Endothelial cell of umbilical vein (primary cell): Measurements from ENCODE around the gene TNRC6A.

Source experiments
- EZH2 ChIP-seq: IDR thresholded peaks from 2 replicates; pipeline ENCODE4 v1.6.1; 2012; ENCODE audit warnings: borderline replicate concordance, low read depth, mild to moderate bottlenecking, moderate library complexity, low read length, inconsistent platforms; ENCODE audit not compliant: severe bottlenecking
- POLR2AphosphoS5 ChIP-seq: IDR thresholded peaks from 2 replicates; pipeline ENCODE4 v1.6.1; 2012; ENCODE audit warnings: low read depth, mild to moderate bottlenecking, control low read depth, low read length, moderate library complexity; ENCODE audit not compliant: insufficient read depth
- TF ChIP-seq, protein P1 (sequence below), 2 donors: IDR thresholded peaks; 1 replicate in 1 of 2; 2 replicates in 1 of 2; pipeline ENCODE4 v1.5.1; 2011; ENCODE audit warnings: low read length in 2 of 2, mild to moderate bottlenecking in 2 of 2, moderate library complexity in 2 of 2, control low read depth in 1 of 2, inconsistent platforms in 1 of 2, low read depth in 1 of 2; ENCODE audit not compliant: insufficient read depth in 1 of 2; ENCODE audit errors: extremely low read depth in 1 of 2

DNA sequence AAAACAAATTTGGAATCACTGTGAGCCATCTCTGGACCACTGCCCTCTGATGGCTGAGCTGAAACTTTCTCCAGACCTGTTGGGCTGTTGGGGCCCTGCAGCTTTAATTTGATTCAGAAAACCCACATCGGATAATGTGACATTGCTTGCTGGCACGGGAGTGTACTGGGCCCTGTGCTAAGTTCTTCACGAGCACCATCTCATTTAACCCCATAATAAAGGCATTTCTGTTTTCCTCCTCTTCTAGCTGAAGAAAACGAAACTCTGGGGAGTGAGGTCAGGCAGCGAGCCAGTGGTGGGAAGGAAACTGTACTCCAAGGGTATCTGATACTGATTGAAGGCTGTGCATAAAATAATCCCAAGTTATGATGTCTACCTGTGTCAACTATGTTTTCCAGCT lies 34.5 kb upstream of the TNRC6A start:
- TF ChIP-seq, protein P1, sequence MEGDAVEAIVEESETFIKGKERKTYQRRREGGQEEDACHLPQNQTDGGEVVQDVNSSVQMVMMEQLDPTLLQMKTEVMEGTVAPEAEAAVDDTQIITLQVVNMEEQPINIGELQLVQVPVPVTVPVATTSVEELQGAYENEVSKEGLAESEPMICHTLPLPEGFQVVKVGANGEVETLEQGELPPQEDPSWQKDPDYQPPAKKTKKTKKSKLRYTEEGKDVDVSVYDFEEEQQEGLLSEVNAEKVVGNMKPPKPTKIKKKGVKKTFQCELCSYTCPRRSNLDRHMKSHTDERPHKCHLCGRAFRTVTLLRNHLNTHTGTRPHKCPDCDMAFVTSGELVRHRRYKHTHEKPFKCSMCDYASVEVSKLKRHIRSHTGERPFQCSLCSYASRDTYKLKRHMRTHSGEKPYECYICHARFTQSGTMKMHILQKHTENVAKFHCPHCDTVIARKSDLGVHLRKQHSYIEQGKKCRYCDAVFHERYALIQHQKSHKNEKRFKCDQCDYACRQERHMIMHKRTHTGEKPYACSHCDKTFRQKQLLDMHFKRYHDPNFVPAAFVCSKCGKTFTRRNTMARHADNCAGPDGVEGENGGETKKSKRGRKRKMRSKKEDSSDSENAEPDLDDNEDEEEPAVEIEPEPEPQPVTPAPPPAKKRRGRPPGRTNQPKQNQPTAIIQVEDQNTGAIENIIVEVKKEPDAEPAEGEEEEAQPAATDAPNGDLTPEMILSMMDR (IDR thresholded peaks at IDR 0.05; ENCODE audit: extremely low read depth in 1 of 2, insufficient read depth in 1 of 2, low read depth in 1 of 2, low read length in 2 of 2): no peak
- TF ChIP-seq EZH2: no peak
- TF ChIP-seq POLR2AphosphoS5: no peak
